Activated T-helper 1 cell treated with anti-CD3 and anti-CD28 coated beads, Interleukin-2, amount 50 U/mL, for 16 hours (primary cell): ENCODE data around the gene DGCR8.

Source experiments
- DNase-seq, 2 donors: peaks; one replicate each; pipeline ENCODE4 v3.0.0-alpha.2; 2020; ENCODE audit warnings: low read depth in 1 of 2, low spot score in 1 of 2

DGCR8 gene

DNA sequence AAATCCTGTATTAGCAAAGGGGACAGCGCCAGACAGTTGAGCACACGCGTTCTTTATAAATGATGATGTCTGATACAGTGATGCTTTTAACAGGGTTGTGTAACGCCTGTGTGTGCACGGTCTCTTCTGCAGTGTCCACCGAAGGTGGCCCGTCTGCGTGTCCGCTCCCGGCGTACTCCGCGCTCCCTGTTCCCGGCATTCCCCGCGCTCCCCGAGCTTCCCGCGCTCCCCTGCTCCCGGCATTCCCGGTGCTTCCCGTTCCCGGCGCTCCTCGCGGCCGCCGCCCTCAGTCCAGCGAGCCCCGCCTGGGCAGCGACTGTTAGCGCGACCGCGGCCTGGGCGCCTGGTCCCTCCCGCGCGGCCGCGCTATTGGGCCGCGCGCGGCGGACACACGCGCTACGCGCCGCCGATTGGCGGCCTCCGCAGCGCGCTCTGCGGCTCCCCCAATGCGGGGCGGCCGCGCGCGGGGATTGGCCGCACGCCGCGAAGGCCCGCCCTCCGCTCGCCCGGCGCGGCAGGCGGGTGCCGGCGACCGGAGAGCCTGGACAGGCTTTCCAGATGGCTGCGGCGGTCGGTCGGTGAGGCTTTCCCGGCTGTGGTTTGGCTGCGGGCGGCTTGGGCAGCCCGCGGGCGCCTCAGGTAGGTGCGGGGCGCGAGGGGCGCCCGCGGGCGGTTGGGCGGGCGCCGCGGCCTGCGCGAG lies at the start of gene DGCR8:
Gene DGCR8 (plus strand): TSS at position 497 of the 700 bp plus-strand sequence. CDS start 5,723 bp downstream, outside the sequence.
- peak; percentile 31 to 68 for DNase-seq

DNA sequence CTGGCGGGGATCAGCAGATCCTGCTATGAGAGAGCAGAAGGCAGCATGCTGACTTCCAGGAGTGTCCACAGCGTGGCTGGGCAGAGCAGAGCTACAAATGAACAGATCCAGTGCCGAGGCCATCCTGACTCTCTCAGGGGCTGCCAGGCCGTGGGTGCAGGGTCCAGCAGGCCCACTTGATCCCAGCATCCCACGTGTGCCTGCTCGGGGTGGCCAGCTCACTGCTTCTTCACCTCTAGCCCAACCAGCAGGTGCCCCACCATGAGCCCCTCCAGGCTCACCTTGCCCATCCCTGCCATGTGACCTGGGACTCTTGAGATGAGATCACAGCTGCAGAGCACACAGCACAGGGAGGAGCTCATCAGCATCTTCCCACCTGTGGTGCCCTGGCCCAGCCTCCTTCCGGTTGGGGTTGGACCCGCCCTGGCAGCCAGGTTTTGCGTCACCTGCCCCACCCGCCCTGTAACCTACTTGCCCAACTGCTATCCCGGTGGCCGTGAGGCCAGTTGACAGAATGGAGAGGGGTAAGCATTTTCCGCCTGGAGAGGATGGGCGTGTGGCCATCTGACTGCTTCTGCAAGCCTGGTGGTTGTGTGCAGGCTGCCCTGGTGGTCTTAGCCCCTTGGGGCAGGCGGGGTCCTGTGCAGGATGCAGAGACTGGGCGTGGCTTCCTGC lies 48.2 kb upstream of the DGCR8 start:
- no peak for DNase-seq

DNA sequence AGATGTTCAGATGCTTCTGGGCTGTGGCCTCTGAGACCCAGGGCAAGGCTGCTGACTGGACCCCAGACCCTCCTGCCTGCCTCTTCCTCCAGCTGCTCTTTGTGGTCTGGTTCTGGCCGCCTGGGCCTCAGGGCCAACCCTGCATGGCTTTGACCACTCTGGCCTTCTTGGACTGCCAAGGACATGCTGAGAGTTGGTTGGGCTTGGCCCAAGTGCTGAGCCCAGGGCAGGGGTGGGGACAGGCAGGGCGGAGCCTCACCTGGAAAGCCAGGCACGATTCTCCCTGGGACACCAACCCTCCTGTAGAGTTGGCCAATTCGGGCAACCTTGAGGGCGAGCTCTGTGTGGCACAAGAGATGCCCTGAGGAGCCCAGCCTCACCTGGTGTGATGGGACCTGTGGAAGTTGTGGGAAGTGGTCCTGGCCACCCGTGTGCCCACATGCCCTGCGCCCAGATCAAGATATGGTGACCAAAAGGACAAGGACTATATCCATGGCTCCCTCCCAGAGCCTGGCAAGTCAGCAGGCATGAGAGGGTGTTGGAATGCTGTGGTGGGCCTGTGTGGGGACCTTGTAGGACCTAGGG lies 47.5 kb upstream of the DGCR8 start:
- DNase-seq = no peak

DNA sequence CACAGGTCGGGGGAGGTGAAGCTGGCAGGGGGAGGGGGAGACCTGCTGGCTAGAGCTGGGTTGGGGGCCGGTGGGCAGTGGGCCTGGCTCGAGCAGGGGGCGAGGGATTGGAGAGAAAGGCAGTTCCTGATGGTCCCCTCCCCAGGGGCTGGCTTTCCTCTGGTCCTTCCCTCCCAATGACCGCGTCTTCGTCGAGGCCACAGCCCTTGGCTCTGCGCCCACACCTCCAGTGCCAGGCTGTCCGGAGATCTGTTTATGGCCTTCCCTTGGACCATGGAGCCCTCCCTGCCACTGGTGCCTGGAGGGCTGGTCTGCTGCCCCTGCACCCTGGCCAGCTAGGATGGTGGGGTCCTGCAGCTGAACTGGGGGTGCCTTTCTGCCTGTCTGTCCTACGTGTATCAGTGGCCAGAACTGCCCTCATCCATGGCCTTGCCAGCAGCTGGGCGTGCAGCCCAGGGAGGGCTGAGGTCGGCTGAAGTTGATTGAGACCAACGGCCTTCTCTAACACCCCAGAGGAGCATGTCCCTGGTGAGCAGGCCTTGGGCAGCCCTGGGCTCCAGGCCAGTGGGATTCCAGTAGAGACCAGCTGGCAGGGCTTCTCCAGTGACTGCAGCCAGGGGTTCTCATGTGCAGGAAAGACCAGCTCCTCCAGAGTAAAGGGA lies 46.9 kb upstream of the DGCR8 start:
- DNase-seq = no peak

DNA sequence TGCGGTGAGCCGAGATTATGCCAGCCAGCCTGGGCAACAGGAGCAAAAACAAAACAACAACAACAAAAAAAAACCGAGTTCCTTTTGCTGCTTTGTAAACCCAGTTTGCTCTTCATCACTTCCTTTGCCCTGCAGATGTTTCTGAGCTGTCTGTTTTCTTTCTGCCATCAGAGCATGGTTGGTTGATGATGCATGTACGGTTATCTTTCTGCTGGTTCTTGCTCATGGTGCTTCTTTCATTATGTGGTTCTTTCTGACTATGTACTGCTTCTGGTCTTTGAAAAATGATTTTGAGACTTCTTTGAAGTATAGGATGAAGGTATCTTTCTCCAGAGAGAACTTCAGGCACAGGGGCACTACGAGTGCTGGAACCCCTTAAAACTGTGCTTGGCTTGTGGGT lies 45.9 kb upstream of the DGCR8 start:
- DNase-seq = no peak

DNA sequence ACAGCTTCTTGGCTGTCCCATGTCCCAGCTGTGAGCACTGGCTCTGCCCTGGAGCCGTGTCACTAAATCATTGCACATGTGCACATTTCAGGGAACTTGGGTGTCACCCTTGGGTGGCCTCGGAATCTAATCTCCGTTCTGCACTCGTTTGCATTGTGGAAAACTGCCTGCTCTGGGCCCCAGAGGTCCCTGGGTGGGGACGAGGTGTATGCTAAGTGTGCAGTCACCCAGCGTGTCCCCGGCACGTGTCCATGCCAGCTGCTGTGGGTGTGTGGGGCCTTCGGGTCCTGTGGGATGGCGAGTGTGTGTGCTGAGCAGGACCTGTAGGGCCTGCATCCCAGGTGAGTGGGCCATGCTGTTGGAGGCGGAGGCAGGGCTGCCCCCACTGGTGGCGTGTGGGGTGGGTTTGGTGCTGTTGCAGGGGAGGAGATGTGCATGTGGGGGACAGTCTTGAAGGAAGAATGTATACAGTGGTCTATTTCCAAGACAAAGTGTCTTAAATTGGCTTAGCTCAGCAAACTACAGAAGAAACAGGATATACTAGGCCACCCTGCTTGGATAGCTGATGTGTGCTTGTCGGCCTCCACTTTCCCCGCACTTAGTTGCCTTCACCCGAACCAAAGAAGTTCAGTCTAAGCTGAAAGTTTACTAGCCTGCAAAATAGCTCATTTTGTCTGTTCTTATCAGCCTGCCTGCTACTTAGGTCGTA lies 44.5 kb upstream of the DGCR8 start:
- no peak for DNase-seq

DNA sequence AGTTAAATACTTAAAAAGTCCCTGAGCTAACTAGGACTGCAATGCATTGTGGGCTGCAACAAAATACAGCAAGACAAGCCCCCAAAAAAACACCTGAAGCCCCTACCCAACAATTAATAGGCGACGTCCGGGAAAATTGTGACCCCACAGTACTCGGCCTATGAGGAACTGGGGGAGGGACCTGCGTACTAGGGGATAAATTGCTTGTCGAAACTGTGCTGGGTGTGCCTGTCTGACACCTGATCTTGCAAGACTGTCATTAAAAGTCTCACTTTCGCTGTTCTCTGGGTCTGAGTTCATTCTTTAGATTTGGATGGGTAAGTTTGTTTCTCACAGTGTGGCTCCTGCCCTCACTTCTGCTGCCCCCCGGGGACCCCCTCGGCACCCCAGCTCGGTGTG lies 44.0 kb upstream of the DGCR8 start:
- no peak for DNase-seq

DNA sequence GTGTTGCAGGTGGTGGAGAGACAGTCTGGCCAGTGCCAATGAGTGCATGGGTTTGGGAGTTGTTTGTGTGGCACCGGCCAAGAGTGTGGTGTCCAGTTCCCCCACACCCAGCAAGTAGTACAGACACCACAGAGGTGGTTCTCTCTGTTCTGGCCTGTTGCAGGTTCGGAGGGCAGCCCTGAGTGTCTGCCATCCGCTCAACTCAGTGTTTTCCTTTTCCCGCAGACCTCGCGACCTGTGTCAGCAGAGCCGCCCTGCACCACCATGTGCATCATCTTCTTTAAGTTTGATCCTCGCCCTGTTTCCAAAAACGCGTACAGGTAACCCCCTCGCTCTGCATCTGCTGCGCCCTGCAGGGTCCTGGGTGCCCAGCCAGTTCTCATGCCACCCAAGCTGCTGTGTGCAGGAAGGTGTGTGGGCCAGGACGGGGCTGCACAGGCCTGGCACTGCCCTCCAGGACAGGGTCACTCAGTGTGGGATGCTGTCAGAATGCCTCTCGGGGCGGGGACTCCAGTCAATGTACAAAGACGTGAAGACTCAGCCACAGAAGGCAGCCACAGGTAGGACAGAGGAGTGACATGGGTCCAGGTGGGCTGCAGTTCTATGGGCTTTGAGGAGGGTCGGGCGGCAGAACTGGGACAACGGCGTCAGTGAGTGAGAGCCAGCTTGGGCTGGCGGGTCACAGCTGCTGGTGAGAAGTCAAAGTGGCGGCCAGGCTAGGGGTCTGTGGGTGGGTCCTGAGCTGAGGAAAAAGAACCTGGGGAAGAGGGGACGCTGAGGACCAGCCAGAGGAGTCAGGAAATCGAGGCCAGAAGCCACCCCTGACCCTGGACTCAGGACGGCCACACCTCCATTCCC lies 43.3 kb upstream of the DGCR8 start:
- no peak for DNase-seq

DNA sequence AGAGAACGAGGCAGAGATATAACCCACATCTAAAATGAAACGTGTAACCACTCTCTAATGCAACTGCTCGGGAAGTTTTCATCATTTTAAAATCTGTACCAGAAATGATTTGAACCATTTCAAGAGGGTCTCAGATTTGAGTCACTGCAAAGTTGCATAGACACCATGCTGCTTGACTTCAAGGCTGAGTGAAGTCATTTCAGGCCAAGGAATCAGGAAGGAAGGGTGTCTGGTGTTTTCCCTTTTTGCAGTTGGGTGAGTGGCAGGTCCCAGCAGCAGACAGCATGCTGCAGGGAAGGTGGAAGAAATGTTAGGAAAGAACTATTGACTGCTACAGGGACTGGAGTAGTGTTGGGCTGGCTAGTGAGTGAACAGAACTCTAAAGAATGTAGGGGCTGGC lies 42.6 kb upstream of the DGCR8 start:
- DNase-seq = no peak

DNA sequence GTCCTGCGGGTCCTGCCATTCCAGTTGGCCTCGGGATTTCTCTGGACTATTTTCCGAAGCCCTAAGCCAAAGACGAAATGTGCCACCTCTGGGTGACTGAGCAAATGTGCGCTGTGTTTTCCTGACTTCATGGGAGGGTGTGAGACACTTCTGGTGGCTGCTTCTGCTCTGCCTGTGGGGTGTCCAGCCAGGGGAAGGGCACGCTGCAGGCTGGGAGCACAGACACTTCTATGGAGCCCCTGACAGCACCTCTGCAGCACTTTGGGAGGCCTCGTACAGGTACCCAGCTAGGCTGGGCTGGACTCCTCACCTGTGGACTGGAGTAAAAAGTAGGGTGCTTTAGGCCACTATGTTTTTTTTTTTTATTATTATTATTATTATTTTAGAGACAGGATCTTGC lies 41.5 kb upstream of the DGCR8 start:
- DNase-seq = no peak

DNA sequence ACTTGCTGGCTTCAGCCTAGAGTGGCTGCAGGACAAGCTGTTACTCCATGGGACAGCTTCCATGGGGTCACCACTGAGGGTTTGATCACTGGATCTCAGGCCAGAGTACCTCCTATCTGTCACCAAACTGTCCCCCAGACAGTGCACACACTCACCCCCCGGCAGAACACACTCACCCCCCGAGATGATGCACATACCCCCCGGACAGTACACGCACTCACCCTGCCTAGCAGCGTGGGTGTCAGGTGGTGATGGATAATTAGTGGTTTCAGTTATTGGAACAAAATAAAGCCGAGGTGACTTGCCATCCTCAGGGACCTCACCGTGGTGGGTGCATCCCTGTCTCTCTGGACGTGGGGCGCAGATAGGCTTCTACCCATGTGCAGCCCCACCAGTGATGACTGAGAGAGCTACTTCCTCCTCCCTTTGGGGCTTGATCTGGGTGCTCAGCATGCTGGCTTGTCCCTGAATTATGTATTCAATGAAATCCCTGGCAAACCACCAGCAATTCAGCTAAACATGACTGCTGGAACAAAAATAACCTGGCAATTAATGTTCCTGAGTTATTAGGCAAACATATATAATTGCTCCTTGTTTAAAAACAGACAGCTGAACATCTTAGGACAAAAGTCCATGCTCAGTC lies 40.2 kb upstream of the DGCR8 start:
- no peak for DNase-seq

DNA sequence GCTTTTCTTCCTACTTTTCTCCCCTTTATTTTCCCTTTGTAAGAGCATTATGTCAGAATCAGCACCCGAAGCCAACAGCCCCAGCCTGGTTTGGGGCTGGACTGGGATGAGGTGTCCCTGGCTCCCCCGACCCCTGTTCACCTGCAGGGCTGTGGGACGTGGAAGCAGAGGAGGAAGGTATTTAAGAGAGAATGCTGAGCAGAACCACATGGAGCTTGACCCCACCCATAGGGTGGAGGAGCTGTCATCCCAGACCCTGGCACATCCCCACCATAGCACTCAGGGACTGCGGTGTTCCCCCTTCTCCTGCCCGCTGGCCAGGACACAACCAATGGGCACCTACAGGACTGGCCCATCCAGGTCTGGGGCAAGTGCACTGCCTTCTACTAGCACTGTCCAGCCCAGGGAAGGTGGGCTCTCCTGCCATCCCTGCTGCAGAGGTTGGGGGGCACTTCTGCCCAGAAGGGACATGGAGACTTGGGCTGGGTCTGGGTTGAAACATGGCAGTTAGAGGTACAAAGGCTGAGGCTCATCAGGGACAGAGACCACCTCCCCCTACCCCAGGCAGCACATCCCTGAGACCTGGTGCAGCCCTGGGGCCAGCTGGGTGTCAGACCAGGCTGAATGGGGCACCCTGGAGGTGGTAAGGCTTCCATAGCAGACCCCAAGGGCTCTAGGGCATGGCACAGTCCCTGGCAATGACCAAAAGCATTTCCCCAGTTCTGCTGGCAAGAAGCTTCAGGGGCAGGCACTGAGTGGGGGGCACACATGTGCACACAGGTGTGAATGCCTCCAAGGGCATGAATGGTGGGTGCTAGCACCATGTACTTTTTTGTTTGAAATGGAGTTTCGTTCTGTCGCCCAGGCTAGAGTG lies 39.5 kb upstream of the DGCR8 start:
- DNase-seq = no peak

DNA sequence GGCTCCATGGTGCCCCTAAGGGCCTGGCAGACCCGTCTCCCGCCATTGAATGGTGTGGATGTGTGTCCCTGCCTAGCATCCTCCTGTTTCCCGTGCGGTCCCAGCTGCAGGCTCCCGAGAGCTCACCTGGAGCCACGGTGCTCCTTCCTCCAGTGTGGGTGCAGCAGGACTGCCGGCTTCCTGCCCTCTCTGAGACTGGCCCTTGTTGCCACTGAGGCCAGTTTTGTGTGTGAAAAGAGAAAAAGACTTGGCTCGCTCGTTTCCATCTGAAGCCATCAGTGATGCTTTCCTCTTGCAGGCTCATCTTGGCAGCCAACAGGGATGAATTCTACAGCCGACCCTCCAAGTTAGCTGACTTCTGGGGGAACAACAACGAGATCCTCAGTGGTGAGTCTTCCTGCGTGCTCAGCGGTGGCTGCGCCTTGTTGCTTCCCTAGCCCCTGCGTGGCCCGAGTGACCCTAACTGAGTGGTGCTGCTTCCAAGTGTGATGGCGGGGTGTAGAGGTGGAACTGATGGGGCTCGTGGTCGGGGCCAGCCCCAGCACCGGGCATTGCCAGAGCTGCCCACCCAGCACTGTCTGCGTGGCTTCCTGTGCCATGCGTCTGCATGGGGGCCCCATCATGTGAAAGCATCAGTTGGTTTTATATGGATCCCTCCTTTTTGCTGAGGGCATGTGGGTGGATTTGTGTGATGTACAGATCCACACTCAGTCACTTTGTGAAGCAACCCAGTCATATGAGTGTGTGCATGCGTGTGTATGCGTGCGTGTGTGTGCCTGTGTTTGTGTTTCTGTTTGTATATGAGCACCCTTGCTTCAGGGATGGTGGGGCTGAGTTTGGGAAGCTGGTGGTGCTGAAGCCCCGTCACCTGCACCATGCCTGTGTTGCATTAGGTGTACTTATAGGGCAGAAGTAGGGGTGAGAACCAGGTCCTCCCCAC lies 36.7 kb upstream of the DGCR8 start:
- DNase-seq = no peak

DNA sequence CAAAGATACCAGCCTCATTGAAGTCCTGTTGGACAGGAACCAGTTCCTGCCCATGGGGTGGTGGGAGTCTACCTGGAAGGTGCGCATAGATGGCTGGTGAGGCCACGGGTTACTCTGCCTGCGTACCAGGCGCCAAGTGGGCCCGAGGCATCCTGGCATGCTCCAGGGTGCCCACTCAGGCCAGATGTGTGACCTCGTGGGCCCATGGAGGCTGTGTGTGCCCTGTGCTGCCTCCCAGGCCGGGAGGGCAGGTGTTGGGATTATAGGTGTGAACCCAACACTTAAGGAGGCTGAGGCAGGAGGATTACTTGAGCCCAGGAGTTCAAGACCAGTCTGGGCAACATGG lies 36.1 kb upstream of the DGCR8 start:
- DNase-seq = no peak

DNA sequence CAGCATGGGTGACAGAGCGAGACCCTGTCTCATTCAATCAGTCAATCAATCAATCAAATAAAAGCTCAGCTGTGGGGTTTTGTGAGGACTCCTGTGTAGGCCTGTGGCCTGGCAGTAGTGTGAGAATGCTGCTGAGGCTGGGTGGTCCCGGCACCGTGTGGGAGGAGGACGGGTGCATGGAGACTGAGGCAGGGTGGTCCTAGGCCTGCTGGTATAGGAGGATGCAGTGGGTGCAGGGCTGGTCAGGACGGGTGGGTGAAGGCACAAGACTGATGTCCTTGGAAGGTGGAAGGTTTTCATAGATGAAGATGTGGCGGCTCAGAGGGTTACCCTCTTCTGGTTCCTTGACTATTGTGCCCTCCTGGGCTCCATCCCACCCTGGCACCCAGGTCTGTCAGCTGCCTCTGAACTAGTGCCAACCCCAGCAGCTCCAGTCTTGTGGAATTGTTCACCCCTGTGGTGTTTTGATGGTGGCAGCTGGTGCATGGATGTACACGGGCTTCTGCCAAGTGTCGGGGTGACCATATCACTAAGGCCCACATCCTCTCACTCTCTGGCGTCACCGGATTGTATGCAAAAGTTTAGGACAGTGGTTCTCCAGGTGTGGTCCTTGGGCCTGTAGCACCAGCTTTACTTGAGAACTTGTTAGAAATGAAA lies 35.4 kb upstream of the DGCR8 start:
- no peak for DNase-seq

DNA sequence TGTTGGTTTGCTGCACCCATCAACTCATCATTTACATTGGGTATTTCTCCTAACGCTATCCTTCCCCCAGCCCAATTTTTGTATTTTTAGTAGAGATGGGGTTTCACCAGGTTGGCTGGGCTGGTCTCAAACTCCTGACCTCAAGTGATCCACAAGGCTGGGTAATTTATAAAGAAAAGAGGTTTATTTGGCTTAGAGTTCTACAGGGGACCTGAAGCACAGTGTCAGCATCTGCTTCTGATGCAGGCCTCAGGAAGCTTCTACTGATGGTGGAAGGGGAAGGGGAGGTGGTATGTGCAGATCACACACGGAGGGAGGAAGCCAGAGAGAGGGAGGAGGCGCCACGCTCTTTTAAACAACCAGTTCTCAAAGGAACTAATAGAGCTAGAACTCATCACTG lies 33.3 kb upstream of the DGCR8 start:
- no peak for DNase-seq

DNA sequence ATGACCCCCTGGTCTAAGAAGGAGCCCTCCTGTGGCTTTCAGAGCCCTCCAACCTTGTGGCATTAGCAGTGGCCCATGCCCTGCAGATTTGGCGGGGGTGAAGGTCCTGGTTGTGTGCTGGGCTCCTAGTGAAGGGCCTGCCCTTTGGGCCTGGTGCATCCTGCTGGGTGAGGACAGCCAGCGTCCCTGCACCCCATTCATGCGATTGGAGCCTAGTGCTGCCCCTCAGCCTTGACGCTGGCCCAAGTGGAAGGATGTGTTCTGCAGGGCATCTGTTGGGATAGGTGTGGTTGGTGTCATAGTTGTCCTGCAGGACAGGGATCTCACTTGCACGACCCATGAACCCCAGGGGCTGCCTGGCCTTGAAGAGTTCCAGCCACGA lies 28.1 kb upstream of the DGCR8 start:
- DNase-seq = no peak
